GM18951 (cell line): Measurements from ENCODE around the gene MRPL21.
A peak's percentile ranks its signal among the peaks of the same experiment; 100 is the strongest.

Source experiments
- POLR2A ChIP-seq: IDR thresholded peaks from 4 replicates; pipeline ENCODE4 v1.6.1; 2011; ENCODE audit warnings: mild to moderate bottlenecking; ENCODE audit not compliant: insufficient read length, insufficient read depth; ENCODE audit errors: extremely low read depth
- in situ Hi-C: fragments of 300-500 bp; cut with MboI; formaldehyde crosslinking; loops from one replicate; pipeline ENCODE4 v1.12.0; 2022; ENCODE audit warnings: low sequenced_read_pairs, mixed read lengths, inconsistent platforms; ENCODE audit not compliant: unreplicated experiment

Gene MRPL21

GRCh38 chr11:68844376-68844775 lies 59.3 kb downstream of the MRPL21 start:
- TF ChIP-seq POLR2A = no peak
- in situ Hi-C loops = no loop called here

- peak; percentile 33 for TF ChIP-seq POLR2A
- in situ Hi-C loops = no loop called here
Measured at GRCh38 chr11:68843703-68844312, 59.8 kb downstream of the MRPL21 start.

GRCh38 chr11:68843052-68843561 lies 60.5 kb downstream of the MRPL21 start:
- in situ Hi-C loops = no loop called here
- peak; percentile 19 for TF ChIP-seq POLR2A

DNA sequence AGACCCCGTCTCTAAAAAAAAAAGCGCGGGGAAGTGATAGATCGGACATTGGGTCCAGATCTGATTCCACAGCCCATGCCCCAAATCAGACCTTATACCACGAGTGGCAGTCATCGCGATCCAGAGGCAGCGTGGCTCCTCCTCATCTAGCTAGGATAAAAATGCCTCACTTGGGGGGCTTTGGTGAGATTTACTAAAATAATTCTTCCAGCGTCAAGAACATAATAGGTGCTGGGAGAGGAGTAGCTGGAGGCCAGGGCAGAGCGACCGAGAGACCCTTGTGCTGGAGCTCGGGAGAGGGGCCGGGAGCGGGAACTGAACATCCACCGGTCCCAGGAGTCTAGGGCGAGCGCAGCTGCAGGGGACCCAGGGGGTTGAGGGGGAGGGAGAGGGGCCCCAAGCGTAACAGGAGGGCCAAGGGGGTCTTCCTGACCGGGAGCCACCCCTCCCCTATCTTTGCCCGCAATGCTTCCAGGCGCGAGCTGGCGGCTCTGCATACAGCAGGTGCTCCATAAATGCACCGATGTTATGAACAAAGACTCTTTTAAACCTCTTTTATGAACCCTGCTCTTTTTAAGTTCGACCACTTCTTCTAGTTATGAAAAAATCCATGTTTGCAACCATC lies 61.1 kb downstream of the MRPL21 start:
- in situ Hi-C loops = no loop called here
- no peak for TF ChIP-seq POLR2A

DNA sequence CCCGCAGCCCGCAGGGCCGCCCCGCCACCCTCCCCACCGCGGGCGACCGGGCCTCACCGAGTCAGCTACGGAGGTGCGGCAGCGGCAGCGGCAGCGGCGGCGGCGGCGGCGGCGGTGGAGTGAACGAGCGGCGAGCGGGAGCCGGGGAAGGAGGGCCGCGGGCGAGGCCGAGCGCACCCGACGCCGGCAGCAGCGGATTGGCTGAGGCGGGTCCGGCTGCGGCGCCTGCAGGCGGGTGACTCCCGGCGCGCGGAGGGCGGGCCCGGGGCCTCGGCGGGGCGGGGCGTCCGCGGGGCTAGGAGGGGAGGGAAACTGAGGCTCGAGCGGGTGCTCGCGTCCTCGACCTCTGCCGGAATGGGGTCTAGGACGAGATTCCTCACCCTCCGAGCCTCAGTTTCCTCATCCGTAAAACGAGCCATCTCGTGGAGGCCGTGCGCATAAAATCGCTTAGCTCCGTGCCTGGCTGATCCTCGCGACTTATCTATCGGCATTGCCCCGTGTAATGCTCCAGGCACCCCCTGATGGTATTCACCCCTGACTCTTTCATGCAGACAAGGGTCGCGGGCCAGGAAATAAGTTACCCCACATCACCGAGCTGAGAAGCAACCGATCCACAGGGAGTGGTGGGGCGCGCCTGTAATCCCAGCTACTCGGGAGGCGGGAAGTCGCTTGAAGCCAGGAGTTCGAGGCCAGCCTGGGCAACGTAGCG lies 61.8 kb downstream of the MRPL21 start, which contains the start of gene CPT1A:
Gene CPT1A, minus strand, starts transcription at position 199 of the 709 bp plus-strand sequence. CDS start 26,442 bp downstream, outside the sequence.
- peak; percentile 45 for TF ChIP-seq POLR2A
- in situ Hi-C loops = no loop called here
